AG09319 (cell line): ENCODE measurements around the gene CANT1.

Experiments used
- DNase-seq: peaks from one replicate; pipeline ENCODE4 v3.0.0-alpha.2; 2010; ENCODE audit warnings: low read depth; ENCODE audit errors: extremely low read depth
- CTCF ChIP-seq: IDR thresholded peaks from 2 replicates; pipeline ENCODE4 v1.5.1; 2011; ENCODE audit warnings: low read depth, mild to moderate bottlenecking, inconsistent platforms, low read length, moderate library complexity

Gene CANT1

GRCh38 chr17:79007504-79008381, 1.8 kb downstream of the CANT1 start:
- TF ChIP-seq CTCF: no peak
- no peak for DNase-seq

- DNase-seq: no peak
Observed at GRCh38 chr17:79006794-79007503, 2.6 kb downstream of the CANT1 start.

GRCh38 chr17:79006046-79006445, 3.5 kb downstream of the CANT1 start:
- no peak for TF ChIP-seq CTCF
- DNase-seq: no peak

More at GRCh38 chr17:79006794-79007503, 2.6 kb downstream of the CANT1 start:
- no peak for TF ChIP-seq CTCF

GRCh38 chr17:79005063-79005861, 4.3 kb downstream of the CANT1 start:
- DNase-seq: no peak
- no peak for TF ChIP-seq CTCF

DNA sequence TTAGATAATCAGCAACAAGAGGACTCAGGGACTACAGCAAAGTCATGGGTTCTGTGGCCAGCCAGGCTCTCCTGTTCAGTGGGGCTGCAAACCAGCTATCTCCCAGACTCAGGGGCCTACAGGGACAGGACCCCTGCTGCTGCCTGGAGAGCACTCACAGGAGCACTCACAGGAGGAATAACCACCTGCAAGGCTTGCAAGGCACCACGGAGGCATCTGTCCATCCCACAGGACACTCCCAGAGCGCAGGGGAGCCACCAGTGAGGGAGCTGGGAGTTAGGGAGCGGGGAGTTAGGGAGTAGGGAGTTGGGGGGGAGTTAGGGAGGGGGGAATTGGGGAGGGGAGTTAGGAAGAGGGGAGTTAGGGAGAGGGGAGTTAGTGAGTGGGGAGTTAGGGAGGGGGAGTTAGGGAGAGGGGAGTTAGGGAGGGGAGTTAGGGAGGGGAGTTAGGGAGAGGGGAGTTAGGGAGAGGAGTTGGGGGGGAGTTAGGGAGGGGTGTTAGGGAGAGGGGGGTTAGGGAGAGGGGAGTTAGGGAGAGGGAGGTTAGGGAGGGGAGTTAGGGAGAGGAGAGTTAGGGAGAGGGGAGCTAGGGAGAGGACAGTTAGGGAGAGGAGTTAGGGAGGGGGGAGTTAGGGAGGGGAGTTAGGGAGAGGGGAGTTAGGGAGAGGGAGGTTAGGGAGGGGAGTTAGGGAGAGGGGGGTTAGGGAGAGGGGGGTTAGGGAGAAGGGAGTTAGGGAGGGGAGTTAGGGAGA, 5.7 kb downstream of the CANT1 start:
- no peak for TF ChIP-seq CTCF

DNA sequence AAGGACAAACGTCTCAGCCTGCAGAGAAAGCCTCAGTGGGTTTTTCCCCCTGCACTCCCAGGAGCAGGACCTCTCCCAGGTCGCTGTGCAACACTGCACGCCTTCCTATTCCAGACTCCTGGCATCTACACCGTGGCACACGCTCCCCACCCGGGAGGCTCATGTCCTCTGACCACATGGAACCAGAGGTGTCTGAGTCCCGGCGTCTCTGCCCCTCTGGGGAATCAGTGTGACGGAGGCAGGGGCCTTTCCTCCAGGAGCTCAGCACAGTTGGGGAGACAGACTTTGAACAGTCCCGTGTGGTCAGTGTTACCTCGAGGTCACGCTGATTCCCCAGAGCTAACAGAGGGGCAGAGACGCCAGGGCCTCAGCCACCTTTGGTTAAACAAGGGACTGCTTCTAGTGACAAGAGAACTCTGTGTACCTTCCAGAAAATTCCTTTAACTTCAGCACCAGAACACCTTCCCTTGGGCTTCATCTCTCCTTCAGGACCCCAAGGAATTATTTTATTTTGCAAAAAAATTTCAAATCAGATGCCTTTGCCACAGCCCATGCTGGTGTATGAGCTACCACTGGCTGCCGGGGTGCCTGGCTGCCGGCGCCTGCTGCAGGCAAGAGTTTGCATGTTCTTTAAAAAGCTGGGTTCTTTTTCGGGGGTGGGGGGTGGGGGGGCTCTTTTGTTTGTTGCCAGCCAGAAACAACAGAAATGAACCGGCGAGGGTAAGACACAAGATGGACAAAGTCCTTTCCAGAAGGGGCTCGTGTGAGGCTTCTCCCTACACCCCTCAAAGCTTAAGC, 6.6 kb downstream of the CANT1 start:
- no peak for TF ChIP-seq CTCF
- DNase-seq: no peak

More for the DNA sequence above, 5.7 kb downstream of the CANT1 start:
- no peak for DNase-seq
